Measurements from ENCODE around the gene UNC79.

Gene UNC79

GRCh38 chr14:93742761-93743160 lies 312.0 kb downstream of the UNC79 start:
- TF ChIP-seq SIN3A (IDR thresholded peaks at IDR 0.05; ENCODE audit: borderline replicate concordance, insufficient read depth, low read length) (no peak), REST (IDR thresholded peaks at IDR 0.05; ENCODE audit: insufficient read depth in 1 of 2, low read depth in 2 of 2, low read length in 2 of 2) (no peak), TAF1 (IDR thresholded peaks at IDR 0.05; ENCODE audit: borderline replicate concordance, insufficient read depth, low read length) (no peak), POLR2AphosphoS5 (IDR thresholded peaks at IDR 0.05; ENCODE audit: low read depth, low read length) (no peak), FOXP2 (optimal IDR thresholded peaks at IDR 0.05; ENCODE audit: borderline replicate concordance, extremely low read depth, extremely low read length, insufficient read depth) (no peak)

- no peak for TF ChIP-seq REST (IDR thresholded peaks at IDR 0.05; ENCODE audit: insufficient read depth in 1 of 2, low read depth in 2 of 2, low read length in 2 of 2)
Observed at GRCh38 chr14:93743270-93744060, 312.7 kb downstream of the UNC79 start.

- no peak for TF ChIP-seq SIN3A (IDR thresholded peaks at IDR 0.05; ENCODE audit: borderline replicate concordance, insufficient read depth, low read length)
- no peak for TF ChIP-seq TAF1 (IDR thresholded peaks at IDR 0.05; ENCODE audit: borderline replicate concordance, insufficient read depth, low read length)
- no peak for TF ChIP-seq REST (IDR thresholded peaks at IDR 0.05; ENCODE audit: insufficient read depth in 1 of 2, low read depth in 2 of 2, low read length in 2 of 2)
- TF ChIP-seq FOXP2 (optimal IDR thresholded peaks at IDR 0.05; ENCODE audit: borderline replicate concordance, extremely low read depth, extremely low read length, insufficient read depth): no peak
- TF ChIP-seq POLR2AphosphoS5 (IDR thresholded peaks at IDR 0.05; ENCODE audit: low read depth, low read length): no peak
Observed at GRCh38 chr14:93744176-93744575, 313.4 kb downstream of the UNC79 start.

GRCh38 chr14:93744876-93745275 lies 314.1 kb downstream of the UNC79 start:
- TF ChIP-seq FOXP2 (optimal IDR thresholded peaks at IDR 0.05; ENCODE audit: borderline replicate concordance, extremely low read depth, extremely low read length, insufficient read depth) (no peak), TAF1 (IDR thresholded peaks at IDR 0.05; ENCODE audit: borderline replicate concordance, insufficient read depth, low read length) (no peak), SIN3A (IDR thresholded peaks at IDR 0.05; ENCODE audit: borderline replicate concordance, insufficient read depth, low read length) (no peak), POLR2AphosphoS5 (IDR thresholded peaks at IDR 0.05; ENCODE audit: low read depth, low read length) (no peak), REST (IDR thresholded peaks at IDR 0.05; ENCODE audit: insufficient read depth in 1 of 2, low read depth in 2 of 2, low read length in 2 of 2) (no peak)

Data from PFSK-1 (cell line).